Measurements from ENCODE around the gene EFCC1.

Gene EFCC1

DNA sequence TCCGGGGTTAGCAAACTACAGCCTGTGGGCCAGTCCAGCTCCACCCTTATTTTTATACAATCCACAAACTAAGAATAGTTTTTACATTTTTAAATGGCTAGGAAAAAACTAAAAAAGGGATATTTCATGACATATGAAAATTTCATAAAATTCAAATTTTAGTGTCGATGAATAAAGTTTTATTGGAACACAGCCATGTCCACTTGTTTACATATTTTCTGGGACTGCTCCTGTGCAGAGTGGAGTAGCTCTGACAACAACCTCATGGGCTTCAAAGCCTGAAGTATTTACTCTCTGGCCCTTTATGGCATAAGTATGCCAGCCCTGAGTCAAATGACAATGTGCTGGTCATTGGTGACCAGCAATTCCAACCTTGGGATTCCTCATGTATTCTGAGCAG lies 17.2 kb downstream of the EFCC1 start:
- H3K4me3 ChIP-seq (ENCODE audit: low read depth, low read length): no peak overlapping the region
- TF ChIP-seq CTCF (IDR thresholded peaks at IDR 0.05; ENCODE audit: control insufficient read depth, extremely low read depth, insufficient read depth): no peak
- no peak for DNase-seq (ENCODE audit: low read depth)

DNA sequence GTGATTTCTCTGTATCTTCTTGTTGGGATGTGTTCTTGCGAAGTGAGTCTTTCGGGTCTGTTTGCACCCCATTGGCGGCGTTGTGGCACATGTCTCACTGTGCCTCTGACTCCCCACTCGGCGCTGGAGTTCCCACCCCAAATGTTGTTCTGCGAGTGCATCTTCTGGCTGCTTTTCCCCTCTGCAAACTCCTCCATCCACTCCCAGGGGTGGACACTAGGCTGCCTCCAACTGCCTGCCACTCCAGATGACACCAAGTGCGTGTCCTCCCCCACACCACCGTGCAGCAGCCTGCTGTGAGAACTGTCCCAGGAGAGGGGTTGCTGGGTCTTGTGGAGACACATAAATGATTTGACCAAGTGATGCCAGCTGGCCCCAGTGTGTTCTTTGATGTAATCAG lies 17.6 kb downstream of the EFCC1 start:
- TF ChIP-seq CTCF (IDR thresholded peaks at IDR 0.05; ENCODE audit: control insufficient read depth, extremely low read depth, insufficient read depth): no peak
- DNase-seq (ENCODE audit: low read depth): no peak

GRCh38 chr3:129019266-129019665 lies 18.2 kb downstream of the EFCC1 start:
- DNase-seq (ENCODE audit: low read depth): no peak
- H3K4me3 ChIP-seq (ENCODE audit: low read depth, low read length): no peak overlapping the region
- TF ChIP-seq CTCF (IDR thresholded peaks at IDR 0.05; ENCODE audit: control insufficient read depth, extremely low read depth, insufficient read depth): no peak

More for the DNA sequence above, 17.6 kb downstream of the EFCC1 start:
- H3K4me3 ChIP-seq (ENCODE audit: low read depth, low read length): no peak overlapping the region

DNA sequence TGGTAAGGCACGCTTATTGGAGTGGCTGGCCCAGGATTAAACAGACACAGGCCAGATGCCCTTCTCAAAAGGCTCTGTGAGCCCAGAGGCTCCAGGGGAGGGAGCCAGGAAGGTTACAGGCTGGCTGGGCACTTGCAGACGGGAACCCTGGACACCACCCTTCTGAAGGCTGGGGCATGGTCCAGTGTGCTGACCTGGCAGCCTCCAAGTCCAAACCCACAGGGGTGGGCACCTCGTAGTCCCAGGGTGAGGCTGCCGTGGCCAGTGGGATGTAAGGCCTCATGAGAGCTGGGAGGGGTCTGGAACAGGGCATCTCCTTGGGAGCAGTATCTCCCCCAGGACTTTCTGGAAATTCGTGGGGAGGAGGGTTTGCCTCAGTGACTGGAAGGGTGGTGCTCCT lies 19.6 kb downstream of the EFCC1 start:
- H3K4me3 ChIP-seq (ENCODE audit: low read depth, low read length): no peak overlapping the region
- no peak for DNase-seq (ENCODE audit: low read depth)
- TF ChIP-seq CTCF (IDR thresholded peaks at IDR 0.05; ENCODE audit: control insufficient read depth, extremely low read depth, insufficient read depth): no peak

DNA sequence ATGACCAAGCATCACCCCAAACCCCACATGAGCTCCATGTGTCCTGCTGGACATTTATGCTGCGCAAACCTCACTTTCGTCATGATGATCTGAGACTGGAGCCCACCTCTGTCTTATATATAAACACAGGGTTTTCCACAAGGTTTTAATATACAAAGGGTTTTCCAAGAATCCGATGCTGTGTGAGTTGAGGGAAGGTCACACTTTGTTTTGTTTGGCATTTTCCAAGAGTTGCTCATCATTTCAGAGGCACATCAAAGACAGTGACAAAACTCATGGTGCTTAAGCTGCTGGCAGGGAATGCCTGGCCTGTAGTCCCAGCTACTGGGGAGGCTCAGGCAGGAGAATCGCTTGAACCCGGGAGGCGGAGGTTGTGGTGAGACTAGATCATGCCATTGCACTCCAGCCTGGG lies 20.0 kb downstream of the EFCC1 start:
- H3K4me3 ChIP-seq (ENCODE audit: low read depth, low read length): no peak overlapping the region
- no peak for TF ChIP-seq CTCF (IDR thresholded peaks at IDR 0.05; ENCODE audit: control insufficient read depth, extremely low read depth, insufficient read depth)
- DNase-seq (ENCODE audit: low read depth): no peak

DNA sequence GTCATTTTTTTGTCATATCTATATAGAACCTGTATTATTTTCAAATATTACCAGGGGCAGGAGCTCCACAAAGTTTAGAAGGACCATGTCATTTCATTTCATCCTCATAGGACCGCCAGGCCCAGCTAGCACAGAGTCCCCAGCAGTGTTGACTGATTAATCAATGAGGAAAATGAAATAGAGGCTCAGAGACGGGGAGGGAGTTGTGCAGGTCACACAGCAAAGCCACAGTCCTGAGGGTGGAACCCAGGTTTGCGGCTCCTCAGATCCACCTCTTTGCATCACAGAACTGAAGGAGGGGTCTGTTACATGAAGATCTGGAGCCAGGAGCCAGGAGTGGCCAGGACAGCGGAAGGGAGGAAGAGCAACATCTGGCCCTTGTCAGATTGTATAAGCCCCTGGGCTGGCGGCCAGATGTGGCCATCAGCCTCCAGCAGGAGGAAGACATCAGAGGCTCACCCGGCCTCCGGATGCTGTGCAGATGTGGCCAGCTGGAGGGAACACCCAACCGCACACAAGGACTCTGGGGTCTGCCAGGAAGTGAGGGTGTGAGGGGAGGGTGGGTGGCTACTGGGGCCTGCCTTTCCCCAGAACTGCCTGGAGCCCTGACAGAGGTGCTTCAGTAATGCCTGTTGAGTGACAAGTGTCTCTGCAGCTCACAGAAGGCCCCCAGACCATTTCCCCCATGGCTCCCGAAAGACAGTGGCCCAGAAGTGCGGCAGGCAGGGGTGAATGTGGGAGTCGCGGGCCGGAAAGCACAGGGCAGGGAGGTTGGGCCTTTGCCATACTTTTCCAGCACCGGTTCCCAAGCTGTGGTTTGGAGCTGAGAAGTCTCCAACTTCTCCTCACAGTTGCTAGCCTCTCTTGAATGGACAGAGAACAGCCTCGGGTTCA lies 21.3 kb downstream of the EFCC1 start:
- DNase-seq (ENCODE audit: low read depth): no peak
- TF ChIP-seq CTCF (IDR thresholded peaks at IDR 0.05; ENCODE audit: control insufficient read depth, extremely low read depth, insufficient read depth): no peak
- H3K4me3 ChIP-seq (ENCODE audit: low read depth, low read length): no peak overlapping the region

DNA sequence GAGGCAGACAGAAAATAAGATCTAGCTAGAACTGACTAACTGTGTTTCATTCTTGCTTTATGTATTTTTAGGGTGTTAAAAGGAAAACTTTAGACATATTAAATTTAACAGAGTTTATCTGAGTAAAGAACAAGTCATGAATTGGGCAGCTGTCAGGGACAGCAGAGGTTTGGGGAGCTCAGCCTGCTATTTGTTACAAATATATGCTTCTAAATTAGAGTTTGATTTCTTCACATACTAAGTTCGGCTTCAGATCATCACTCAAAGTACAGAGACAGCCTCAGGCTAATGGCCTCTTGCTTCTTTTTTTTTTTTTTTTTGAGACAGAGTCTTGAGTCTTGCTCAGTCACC lies 21.9 kb downstream of the EFCC1 start:
- TF ChIP-seq CTCF (IDR thresholded peaks at IDR 0.05; ENCODE audit: control insufficient read depth, extremely low read depth, insufficient read depth): no peak
- DNase-seq (ENCODE audit: low read depth): no peak
- H3K4me3 ChIP-seq (ENCODE audit: low read depth, low read length): no peak overlapping the region

Measured in LNCaP clone FGC (cell line).